GM19351 (cell line): ENCODE results near the gene ZNF22.

Experiments
- ATAC-seq: cut with Tn5 transposase; IDR thresholded peaks from one replicate; pipeline ENCODE4 v1.9.1; 2021; ENCODE audit warnings: mild to moderate bottlenecking, moderate library complexity; ENCODE audit not compliant: unreplicated experiment

ZNF22 gene

DNA sequence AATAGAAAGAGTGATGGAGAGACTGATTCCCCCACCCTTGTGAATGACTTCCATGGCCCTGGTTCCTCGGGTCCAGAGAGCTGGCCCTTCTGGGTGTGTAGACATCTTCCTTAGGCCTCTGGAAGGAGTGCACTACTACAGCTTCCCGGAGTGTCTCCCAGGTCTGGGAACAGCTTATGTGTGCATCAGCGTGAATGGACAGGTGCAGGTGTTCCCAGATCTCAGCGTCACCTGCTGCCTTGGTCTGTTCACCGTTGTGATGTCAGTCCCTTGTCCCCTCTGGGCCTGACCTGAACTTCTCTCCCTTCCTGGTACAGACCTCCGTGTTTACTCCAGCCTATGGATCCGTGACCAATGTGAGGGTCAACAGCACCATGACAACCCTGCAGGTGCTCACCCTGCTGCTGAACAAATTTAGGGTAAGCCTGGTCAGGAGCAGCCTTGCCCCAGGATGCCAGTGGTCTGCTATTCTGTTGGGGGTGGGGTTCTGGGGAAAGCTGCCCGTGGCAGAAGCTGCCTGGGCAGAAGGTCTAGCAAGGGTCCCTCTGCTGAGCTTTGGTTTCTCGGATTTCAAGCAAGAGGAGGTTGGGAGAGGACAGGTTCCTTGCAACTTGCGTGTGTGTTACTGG lies 11.7 kb upstream of the ZNF22 start:
- ATAC-seq: no peak

DNA sequence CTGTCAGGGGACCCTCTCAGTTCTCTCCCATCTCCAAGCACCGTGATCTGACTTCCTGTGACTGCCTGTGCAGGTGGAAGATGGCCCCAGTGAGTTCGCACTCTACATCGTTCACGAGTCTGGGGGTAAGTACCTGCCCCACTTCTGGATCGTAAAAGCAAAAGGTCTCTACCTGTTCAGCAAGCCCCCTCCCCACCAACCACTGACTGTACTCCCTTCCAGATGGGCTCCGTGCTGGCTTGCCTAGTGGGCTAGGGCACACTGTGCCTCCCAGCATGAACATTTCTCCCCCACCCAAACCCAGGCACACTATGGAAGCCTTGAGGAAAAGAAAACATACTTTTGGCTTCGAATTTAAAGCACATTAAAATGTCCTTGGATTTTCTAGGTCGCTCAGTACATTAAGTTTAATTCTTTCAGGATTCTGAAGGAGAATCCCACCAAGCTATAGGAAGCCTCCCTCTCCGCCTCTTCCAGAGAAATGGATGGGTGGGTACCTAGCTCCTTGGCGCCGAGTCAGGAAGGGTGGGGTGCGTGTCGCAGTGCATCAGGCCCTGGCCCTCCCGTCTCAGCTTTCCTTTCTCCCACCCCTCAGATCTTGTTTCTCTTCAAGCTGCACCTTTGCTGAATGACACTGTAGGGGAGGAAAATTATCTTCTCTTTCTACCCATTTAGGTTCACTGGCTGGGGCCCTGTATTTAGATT lies 11.0 kb upstream of the ZNF22 start:
- ATAC-seq: no peak

DNA sequence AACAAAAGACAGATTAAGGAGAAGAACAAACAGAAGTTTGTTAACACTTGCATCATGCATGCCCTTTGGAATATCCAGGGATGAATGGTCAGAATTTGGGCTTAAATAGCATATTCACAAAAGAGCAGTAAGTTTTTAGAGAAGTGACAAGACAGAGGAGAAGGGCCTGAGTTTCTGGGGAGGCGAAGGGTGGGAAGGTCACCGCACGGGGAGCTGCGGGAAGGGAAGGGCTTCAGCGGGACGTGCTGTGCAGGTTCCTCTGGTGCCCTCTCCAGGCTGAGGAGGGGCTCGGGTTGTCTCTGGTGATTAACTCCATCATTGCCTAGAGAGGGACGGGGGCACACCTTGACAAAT lies 10.4 kb upstream of the ZNF22 start:
- ATAC-seq: no peak

DNA sequence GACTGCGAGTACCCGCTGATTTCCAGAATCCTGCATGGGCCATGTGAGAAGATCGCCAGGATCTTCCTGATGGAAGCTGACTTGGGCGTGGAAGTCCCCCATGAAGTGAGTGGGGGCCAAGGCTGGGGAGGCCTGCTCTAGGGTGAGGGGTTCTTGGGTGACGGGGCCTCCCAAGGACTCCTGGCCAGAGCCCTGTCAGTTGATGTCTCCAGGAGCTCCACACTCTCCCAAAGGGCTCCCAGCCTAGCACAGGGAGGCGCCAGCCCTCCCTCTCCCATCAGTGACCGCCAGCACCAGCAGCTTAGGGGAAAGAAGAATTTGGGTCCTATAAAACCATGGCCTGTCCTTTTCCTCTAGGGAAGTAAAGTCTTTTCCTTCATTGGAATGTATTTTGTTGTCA lies 9.8 kb upstream of the ZNF22 start:
- ATAC-seq: no peak

DNA sequence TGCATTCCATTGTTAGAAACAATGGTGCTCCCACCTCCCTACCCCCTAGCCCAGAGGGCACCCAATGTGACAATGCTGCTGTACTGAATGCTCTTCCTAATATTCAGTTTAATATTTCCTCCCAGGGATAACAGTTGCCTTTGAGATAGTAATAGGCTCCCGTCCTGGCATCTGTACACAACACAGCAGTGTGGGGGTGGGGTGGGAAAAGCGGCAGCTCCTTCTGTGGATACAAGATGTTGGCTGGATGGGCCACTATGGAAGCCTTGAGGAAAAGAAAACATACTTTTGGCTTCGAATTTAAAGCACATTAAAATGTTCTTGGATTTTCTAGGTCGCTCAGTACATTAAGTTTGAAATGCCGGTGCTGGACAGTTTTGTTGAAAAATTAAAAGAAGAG lies 9.2 kb upstream of the ZNF22 start:
- ATAC-seq: no peak

DNA sequence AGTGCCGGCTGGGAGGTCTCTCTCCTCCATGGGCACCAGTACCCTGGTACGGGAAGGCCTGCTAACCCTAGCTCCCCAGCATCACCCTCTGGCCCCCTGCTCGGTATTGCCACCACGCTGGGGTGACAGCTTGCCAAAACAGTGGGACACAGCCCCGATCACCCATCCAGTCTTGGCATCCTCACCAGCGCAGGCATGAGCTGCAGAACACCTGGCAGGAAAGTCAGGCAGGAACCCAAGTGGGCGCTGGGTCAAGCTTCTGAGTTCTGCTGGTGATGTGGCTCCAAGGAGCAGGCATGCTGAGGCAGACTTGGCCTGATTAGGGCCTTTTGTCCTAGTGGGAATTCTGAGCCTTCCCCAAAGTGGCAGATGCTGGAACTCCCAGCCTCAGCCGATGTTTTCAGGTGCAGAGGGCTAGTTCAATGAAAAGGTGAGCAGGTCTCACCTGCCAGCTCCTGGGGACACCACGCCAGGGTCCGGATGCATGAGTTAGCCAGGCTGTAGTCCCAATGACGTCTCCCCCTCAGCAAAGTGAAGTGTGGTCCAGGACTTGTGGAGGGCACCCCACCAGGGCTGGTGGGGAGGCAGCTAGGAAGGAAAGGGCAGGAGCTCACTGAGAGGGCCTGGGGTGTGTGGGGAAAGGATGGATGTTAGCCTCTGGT lies 8.5 kb upstream of the ZNF22 start:
- ATAC-seq: no peak

DNA sequence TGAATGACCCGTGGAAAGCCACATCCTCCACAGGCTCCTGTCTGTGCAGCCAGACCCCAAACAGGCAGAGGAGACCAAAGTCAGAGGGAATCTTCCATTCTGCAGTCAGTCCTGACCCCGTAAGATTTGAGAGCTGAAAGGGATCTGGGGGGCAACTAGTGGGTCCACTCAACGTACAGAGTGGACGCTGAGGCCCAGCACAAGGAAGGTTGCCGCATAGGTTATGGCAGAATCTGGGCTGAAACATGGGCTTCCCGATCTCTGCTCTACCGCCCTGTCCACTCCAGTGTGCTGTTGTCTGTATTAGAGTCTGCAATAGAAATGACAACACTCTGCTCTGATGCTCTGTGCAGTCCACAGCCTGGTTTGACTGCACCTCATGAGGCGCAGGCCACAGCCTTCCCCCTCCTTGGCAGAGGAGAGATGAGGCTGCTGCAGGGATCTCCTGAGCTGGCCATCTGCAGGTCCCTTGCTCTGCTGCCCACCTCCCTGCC lies 7.9 kb upstream of the ZNF22 start:
- no peak for ATAC-seq

DNA sequence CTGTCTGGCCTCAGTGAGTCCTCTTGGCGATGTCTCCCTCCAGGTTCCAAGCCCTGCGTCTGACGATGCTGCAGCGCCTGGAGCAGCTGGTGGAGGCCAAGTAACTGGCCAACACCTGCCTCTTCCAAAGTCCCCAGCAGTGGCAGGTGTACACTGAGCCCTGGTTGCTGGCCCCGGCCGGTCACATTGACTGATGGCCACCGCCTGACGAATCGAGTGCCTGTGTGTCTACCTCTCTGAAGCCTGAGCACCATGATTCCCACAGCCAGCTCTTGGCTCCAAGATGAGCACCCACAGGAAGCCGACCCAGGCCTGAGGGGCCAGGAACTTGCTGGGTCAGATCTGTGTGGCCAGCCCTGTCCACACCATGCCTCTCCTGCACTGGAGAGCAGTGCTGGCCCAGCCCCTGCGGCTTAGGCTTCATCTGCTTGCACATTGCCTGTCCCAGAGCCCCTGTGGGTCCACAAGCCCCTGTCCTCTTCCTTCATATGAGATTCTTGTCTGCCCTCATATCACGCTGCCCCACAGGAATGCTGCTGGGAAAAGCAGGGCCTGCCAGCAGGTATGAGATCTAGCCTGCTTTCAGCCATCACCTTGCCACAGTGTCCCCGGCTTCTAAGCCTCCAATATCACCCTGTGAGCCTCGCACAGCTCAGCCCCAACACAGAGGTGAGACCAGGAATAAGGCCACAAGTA lies 7.3 kb upstream of the ZNF22 start:
- no peak for ATAC-seq

DNA sequence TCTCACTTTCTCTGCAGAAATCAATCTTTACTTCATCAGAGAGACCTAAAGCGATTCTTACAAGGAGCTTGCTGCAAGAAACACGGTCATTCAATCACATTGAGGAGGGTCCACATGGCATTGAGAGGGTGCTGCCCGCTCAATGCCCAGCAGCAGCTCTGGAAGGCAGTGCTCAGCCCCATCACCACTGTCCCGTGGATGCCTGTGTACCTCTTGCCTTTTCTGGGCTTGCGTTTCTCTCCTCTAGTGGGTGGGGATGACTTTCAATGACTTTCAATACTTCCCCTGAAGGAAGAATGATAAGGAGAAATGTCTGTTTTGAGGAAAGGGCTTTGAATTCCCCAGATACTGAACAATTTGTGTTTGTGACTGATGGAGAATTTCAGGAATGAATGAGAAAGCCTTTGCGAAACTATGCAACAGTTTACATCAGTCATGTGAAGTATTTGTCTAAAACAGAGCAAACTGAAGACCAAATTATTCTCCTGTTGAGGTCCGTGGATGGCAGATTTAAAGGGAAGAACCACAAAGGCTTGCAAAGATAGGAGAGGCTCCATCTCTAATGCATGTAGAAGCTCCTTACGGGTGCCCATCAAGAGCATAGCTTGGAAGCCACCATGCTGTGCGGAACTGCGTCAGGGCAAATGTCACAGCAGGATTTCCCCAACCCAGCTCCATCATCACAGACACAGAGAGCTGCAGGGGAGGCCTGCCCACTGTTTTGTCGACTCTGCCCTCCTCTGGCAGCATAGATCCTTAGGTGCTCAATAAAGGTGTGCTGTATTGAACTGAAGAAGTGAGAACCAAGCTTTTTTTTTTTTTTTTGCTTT lies 6.6 kb upstream of the ZNF22 start:
- no peak for ATAC-seq

DNA sequence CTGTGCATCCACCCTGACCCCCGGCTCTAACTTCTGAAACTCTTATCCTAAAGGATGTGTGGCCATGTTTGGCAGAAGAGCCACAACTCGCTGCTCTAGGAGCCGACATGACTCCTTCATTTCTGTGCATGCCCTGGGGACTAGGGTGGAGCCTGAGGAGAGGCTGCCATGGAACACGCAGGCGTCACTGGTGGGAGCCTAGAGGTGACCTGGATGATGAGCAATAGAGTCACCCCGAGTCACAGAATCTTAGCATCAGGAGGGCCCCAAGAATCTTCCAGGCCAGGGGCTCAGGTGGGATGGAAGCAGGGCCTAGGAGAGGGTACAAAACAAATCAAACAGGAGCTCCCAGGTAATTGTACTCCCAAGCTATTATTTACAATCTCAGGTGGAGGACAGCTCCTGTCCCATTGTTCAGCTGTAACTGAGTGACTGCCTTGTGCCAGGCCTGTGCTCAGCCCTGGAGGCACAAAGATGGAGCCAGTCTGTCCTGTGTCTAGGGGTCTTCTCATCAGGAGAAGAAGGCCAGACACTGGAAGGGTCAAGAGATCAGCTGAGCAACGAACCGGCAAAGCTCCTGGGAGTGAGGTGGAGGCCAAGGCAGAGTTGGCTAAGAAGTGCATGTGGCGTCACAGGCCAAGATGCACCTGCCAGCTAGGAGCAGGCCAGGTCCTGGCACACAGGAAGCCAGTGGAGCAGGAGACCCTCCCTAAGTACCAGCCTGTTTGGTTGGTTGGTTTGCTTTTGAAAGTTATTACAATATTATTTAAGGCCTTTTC lies 5.8 kb upstream of the ZNF22 start:
- ATAC-seq: no peak

DNA sequence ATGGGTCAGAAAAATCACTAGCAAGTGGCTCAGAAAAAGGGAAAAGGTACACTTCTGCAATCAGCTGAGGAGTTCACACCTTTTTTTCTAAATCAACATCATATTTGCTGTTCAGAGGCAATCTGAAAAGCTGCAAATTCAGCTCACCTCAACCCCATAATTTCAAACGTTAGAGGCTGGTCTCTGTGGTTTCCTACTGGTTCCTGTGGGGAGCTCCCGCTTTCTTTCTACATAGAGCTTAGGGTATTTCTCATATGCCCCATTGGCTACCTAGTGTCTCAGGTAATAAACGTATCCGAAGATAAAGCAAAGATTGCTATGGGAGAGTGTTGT lies 5.2 kb upstream of the ZNF22 start:
- no peak for ATAC-seq

DNA sequence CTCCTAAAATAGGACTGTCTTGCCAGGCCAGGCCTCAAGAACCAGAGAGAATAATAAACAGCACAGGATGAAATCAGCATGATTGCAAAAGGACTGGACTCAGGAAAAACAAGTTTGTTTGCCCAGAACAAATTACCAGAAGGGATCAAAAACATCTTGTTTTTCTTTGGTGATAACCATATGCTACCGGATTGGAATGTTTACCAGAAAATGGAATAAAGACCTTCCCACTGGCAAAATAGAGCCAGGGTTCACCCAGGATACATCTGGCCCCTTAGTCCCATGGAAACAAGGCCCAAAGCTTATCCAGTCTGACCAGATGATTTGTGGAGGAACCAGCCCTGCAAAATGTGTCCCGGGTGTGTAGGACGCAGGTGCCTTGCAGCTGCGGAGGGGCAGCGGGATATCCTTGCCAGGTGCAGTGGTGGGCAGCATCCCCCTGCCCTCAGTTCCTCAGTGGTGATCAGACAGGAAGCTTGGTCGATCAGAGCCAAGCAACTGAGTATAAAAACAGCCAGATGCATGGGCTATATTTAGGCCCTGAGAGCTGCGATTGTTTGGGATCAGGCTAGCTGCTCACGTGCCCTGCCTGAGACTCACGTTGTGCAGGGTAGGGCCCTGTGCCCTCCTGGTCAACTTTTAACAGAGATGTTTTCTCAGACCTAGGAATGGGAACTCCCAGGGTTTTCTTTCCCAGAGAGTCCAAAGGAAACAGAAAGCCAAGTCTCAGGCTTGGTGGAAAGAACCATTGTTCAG lies 4.6 kb upstream of the ZNF22 start:
- ATAC-seq: no peak

DNA sequence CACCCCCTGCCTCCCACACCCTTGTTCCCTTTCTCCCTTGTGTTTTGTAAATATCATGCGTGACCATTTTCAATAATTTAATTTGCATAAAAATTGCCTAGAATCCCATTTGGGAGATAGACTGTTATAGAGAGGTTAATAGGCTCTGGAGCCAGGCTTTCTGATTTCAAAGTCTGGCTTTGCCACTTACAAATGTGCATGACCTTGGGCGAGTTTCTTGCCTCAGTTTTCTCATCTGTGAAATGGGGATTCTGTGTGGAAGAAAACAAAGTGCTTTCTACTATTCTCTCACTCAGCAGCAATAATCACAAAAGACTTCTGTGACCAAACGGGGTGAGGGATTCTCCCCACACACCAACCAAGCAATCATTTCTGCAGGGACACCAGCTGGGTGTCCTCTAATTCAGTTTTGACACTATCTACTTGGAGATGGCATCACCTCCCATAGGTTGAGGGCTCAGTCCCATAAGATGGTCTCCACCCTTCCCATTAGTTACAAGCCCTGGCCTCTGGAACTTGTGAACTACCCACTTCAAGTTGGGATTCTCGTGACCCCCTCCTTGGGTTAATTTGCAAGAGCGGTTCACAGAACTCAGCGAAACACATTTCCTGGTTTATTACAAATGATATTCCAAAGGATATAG lies 3.5 kb upstream of the ZNF22 start:
- no peak for ATAC-seq

DNA sequence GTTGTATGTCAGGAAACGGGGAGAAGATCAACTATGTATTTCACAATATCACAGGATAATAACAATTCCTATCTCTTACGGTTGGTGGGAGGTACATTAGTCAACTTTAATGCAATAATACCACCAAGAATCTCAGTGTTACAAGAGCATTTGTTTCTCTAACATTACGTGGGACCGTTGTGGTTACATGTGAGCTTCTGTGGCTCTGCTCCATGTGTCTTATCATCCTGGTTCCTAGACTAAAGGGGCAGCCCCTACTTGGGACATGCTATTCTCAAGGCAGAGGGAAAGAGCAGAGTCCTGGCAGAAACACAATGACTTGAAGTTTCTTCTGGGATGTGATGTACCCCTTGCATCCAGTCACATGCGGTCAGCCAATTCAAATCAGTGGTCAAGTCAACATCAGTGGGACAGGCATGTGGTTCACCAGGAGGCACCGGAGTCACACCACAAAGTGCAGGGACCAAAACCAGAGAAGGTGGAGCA lies 2.5 kb upstream of the ZNF22 start:
- ATAC-seq: no peak

DNA sequence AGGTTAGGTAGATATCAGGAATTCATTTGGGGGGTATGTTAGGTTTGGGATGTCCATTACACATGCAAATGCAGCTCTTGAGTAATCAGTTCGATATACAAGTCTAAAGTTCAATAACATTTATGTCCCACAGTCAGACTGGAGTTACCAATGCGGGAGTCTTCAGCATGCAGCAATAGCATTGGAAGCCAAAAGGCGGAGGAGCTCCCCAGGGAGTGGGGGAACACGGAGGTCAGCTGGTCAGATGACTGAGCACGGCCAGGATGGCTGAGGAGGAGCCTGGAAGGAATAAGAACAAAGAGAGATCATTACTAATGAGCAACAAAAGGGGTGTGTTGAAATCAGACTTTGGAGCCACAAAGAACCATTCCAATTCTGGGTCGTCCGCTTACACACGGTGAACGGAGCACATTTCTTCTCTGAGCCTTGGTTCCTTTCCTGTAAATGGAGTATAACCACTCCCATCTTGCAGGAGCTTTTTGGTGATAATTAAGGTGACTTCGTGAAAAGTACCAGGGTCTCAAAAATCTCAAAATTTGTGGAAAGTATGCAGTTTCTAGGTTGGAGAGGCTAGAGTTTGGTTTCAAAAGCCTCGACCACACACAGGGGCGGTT lies 478 bp upstream of the ZNF22 start:
- ATAC-seq: peak; percentile 0

DNA sequence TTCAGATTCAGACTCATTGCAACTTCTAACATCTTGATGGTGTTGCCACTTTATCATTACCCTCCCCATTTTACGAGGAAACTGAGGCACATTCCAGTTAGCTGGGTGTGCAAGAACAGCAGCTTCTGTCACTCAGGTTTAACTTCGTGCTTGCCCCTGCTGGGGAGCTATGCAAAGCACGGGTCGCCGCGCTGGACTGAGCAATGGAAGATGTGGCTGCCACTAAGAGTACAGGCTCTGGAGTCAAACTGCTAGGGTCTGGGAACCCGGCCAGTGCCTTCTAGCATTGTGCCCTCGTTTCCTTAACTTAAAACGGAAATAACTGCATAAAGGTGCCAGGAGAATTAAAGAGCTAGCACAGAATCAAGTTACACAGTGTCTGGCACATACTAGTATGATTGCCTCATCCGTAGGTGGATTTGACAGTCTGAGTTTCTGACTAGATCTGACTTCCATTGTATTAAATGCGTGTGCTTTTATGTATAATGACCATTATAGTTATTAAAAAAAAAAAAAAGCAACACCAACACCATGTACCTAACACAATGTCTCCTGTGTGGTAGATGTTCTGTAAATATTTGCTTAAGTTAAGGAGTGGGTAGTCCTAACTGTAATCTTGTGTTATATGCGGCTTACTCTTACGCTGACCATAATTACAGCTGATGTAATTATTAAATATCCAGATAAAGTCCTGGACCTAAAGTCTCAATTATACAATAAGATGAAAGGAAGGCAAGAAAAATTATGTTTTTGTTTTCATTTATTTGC lies 842 bp downstream of the ZNF22 start:
- ATAC-seq: peak; percentile 80

DNA sequence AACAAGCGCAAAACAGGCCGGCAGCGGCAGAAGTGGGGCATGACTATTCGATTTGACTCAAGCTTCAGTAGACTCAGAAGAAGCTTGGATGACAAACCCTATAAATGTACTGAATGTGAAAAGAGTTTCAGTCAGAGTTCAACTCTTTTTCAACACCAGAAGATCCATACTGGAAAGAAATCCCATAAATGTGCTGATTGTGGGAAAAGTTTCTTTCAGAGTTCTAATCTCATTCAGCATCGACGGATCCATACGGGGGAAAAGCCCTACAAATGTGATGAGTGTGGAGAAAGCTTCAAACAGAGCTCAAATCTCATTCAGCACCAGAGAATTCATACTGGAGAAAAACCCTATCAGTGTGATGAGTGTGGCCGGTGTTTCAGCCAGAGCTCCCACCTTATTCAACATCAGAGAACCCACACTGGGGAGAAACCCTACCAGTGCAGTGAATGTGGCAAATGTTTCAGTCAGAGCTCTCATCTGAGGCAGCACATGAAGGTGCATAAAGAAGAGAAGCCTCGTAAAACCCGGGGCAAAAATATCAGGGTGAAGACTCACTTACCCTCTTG lies 2.8 kb downstream of the ZNF22 start:
- ATAC-seq: no peak
